Vagina (tissue), 2 donors: ENCODE results near the gene TSEN54.

ENCODE experiments used
- POLR2A ChIP-seq, 2 donors: fragments of 450-650 bp; IDR thresholded peaks; one replicate each; pipeline ENCODE4 v1.6.1; 2017; ENCODE audit warnings: antibody characterized with exemption in 2 of 2, mild to moderate bottlenecking in 2 of 2, moderate library complexity in 2 of 2
- POLR2AphosphoS5 ChIP-seq, 2 donors: sonication (generic); formaldehyde crosslinking; IDR thresholded peaks; one replicate each; pipeline ENCODE4 v1.9.0; 2017; ENCODE audit warnings: antibody characterized with exemption in 2 of 2, mild to moderate bottlenecking in 2 of 2, low read depth in 1 of 2; ENCODE audit not compliant: insufficient read depth in 1 of 2
- TF ChIP-seq, protein P1 (sequence below), 3 experiments: fragments of 450-650 bp in 2 of 3; fragments of 200-600 bp in 1 of 3; sonication (generic) in 1 of 3; IDR thresholded peaks; one replicate each; pipeline ENCODE4 v1.5.1; 2017 to 2019; ENCODE audit warnings: antibody characterized with exemption in 3 of 3, mild to moderate bottlenecking in 2 of 3, moderate library complexity in 2 of 3

DNA sequence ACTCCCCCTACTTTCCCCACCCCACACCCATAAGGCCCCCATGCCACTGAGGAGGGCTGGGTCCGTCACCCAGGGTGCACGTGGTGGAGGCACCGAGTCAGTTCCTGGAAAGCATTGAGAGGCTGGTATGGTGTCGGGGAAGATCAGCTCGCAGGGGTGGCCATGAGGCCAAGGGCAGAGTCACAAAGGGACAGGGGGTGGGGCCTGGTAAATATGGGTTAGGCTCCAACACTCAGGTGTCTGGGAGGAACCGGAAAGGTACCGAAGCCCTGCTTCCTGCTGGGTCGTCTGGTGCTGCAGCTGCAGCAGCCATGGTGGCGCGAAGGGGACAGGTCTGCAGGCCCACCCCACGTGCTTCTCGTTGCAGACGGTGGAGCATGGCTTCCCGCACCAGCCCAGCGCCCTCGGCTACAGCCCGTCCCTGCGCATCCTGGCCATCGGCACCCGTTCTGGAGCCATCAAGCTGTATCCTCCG, 39.4 kb downstream of the TSEN54 start:
- TF ChIP-seq, protein P1, sequence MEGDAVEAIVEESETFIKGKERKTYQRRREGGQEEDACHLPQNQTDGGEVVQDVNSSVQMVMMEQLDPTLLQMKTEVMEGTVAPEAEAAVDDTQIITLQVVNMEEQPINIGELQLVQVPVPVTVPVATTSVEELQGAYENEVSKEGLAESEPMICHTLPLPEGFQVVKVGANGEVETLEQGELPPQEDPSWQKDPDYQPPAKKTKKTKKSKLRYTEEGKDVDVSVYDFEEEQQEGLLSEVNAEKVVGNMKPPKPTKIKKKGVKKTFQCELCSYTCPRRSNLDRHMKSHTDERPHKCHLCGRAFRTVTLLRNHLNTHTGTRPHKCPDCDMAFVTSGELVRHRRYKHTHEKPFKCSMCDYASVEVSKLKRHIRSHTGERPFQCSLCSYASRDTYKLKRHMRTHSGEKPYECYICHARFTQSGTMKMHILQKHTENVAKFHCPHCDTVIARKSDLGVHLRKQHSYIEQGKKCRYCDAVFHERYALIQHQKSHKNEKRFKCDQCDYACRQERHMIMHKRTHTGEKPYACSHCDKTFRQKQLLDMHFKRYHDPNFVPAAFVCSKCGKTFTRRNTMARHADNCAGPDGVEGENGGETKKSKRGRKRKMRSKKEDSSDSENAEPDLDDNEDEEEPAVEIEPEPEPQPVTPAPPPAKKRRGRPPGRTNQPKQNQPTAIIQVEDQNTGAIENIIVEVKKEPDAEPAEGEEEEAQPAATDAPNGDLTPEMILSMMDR (IDR thresholded peaks at IDR 0.05) = no peak
- TF ChIP-seq POLR2A (IDR thresholded peaks at IDR 0.05) (no peak), POLR2AphosphoS5 (IDR thresholded peaks at IDR 0.05; ENCODE audit: insufficient read depth in 1 of 2, low read depth in 1 of 2) (no peak)
